ENCODE measurements around the gene ADD2.
"Not testable (repeated sequence)": the region's sequence is repeated elsewhere in the genome, so short reads cannot be mapped to it uniquely, and the experiment has no call there.

ADD2 gene

DNA sequence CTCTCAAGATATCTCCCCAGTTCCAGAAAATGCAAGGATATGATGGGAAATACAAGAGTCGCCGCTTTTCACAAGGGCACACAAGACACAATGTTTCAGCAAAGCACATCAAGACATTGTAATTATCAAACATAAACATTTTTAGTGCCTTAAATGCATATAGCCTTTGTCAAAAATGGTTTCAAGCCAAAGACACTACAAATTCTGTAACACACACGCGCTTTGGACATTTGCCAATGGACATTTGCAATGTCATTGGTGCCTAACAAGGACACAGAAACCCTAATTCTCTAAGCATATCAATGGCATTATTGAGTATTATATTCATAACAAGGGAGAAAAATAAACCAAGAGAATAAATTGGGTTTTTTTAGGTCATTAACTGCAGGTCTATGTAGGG is 16.1 kb downstream of the ADD2 start:
- DNase-seq (ENCODE audit: low read depth in 2 of 2): no peak

DNA sequence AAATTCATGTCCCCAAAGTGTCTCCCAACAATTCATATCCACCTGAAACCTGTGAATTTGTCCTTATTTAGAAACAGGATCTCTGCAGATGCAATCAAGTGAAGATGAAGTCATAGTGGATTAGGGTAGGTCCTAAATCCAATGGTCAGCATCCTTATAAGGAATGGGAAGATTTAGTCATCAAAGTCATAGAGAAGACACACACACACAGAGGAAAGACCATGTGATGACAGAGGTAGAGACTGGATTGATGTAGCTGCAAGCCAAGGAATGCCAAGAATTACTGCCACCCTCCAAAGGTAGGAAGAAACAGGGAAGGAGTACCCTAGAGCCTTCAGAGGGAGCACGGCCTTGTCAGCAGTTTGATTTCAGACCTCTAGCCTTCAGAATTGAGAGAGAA is 17.7 kb downstream of the ADD2 start:
- no peak for DNase-seq (ENCODE audit: low read depth in 2 of 2)

DNA sequence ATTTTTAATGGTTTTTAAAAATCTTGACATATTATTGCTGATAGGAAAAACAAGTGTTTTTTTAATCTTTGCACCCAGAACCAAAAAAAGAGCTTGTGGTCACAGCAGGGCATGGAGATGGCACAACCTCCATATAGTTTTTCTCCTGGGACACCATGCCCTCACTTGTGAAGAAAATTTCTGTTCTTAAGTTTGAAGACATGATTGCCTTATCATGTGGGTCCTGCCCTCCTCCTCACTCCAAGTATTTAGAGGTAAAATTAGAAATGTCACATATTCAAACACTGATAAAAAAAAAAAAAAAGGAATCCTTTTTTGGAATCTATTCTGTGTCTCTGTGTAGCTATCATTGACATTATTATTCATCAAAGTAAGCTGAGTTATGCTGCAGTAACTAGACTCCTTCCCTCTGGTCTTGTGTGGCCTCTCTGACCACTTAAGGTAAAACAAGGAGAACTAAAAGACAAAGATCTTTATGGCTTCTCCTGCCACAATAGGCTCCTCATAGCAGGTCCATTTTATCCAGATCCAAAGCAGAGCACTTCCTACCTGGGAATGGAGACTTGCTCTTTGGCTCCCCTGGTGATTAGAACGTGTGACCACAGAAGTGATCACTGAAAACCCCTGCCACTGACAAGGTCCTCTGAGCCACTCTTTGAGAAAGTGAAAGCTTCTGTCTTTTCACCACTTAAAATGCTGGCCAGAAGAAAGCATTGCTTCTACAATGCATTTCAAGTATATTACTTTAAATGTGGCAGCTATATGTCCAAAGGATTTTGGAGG is 19.8 kb downstream of the ADD2 start:
- no peak for DNase-seq (ENCODE audit: low read depth in 2 of 2)

DNA sequence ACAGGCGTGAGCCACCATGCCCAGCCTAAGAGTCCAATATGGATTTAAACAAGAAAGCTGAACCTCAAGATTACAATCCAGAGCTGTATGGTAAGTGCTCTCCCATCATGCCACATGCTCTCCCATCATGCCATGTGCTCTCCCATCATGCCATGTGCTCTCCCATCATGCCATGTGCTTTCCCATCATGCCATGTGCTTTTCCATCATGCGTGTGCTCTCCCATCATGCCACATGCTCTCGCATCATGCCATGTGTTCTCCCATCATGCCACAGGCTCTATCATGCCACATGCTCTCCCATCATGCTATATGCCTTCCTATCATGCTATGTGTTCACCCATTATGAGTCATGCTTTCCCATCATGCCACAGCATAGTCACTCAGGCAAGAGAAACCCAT is 20.7 kb downstream of the ADD2 start:
- DNase-seq (ENCODE audit: low read depth in 2 of 2): no peak

DNA sequence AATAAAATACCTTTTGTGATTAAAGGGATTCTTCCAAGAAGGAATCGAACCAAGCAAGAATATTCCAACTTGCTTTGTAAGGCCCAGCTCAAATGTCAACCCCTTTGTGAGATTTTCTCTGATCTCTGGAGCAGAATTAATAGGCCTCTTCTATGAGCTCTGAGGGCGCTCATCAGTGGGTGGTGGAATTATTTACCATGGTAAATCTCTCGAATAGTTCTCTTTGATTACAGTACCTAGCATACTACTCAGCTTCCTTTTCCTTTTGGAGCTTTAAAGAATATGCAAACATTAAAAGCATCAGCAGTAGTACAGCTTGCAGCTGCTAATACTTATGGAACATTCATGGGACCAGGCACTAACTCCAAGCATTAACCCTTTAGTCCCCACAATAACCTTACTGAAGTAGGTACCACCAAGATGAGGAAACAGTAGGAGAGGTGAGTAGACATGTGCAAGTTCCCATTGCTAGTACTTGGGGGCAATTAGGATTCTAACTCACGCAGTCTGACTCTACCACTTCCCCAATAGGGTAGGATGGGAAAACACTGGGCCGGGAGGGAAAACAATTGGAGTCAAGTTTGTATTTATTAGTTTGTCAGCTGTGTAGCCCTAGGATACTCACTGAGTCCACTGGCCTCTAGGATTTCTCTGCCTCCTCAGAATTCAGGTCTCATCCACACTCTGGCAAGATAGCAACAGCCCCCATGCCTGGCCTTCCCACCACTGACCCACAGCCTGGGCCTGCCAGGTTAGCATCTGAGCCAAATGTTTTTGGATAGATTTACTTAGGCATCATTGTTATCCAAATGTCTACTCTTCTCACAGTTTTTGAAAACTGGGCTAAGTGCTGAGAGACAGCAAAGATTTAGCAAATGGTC is 21.7 kb downstream of the ADD2 start:
- DNase-seq (ENCODE audit: low read depth in 2 of 2): no peak

DNA sequence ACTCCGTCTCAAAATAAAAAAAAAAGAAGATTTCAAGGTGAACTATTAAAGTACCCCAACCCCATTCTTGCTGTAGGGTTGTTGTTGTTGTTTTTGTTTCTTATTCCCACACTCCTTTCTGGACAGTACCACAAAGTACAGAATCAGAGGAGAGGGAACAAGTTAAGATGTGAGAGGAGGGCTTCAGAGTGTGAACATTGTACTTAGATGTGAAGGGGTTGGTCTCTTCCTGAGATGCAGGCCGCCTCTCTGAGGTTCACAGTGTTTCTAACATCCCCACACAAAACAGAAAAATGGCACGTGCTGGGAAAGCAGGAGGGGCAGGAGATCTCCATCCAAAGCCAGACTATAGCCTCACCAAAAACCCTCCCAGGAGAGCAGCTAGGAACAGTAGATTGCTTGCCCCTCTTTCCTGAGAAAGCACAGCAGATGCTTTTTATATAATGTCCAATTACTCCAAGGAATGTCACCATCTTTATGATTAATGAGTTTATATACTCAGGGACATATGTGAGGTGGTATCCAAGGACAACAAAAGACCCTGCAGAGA is 22.6 kb downstream of the ADD2 start:
- DNase-seq (ENCODE audit: low read depth in 2 of 2): no peak

DNA sequence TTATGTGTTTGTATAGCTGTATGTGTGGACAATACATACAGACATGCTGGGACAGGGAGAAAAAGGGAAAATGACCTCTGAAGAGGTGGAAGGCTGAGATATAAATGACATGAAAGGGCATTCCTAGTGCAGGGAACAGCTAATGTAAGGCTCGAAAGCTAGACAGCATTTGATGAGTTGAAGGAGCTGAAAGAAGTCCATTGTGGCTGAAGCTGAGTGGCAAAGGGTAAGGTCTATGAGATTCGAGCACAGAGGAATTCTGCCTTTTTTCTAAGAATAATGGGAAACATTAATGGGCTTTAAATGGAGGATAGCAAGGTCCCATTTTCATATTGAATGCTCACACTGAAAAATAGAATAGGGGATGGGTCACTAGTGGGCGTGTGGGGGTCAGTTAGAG is 23.6 kb downstream of the ADD2 start:
- no peak for DNase-seq (ENCODE audit: low read depth in 2 of 2)

DNA sequence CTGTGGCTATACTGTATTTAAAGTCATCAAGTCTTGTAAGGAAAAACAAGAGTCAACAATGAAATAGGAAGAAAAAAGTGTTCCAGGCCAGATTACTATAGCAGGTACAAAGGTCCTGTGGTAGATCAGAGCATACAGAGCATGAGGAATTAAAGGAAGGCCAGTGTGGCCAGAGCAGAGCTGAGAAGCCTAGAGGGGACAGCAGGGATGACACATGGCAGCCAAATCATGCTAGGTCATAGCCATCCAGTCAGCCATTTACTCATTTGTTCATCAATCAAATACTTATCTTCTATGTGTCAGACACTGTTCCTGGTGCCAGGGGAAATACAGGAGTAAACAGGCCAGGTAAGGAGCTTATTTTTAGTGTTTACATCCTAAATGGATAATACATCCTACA is 24.3 kb downstream of the ADD2 start:
- DNase-seq (ENCODE audit: low read depth in 2 of 2): no peak

DNA sequence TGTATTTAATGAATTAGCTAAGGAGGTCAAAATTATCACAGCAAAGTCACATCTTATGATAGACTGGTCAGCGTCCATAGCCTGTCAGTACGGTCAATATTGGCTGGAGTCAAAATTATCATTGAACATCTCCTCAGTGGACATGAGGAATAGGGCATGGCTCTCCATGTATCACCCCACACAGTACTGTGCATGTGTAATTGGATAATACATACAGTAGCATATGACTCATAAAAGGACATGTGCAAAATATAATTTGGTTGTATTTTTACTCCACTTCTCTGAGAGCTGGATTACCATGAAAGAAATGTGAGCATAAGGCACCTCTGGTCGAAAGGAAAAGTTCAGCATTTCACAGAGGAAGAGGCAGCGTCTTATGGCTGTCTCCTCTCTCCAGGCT is 24.9 kb downstream of the ADD2 start:
- DNase-seq (ENCODE audit: low read depth in 2 of 2): no peak

DNA sequence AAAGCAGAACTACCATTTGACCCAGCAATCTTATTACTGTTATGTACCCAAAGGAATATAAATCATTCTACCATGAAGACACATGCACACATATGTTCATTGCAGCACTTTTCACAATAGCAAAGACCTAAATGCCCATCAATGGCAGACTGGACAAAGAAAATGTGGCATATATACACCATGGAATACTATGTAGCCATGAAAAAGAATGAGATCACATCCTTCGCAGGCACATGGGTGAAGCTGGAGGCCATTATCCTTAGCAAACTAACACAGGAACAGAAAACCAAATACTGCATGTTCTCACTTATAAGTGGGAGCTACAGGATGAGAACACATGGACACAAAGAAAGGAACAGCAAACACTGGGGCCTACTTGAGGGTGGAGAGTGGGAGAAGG is 28.5 kb downstream of the ADD2 start:
- not testable (repeated sequence) for DNase-seq (ENCODE audit: low read depth in 2 of 2)

DNA sequence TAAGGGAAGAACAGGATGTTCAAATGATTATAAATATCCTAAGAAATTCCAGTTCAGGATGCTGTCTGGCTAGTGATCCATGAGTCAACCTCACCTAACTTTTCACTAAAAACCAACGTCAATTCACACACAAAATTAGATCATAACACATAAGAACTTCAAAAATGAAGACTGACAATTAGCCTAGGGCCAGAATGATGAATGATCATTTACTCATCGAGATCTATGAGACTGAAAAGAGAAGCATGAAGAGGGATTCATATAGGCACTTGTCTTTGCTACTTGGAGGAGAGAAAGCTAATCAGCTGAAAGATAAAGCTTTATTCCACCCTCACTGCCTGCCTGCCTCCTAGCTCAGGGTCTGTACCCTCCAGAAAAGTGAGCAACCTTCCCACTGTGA is 29.8 kb downstream of the ADD2 start:
- no peak for DNase-seq (ENCODE audit: low read depth in 2 of 2)

DNA sequence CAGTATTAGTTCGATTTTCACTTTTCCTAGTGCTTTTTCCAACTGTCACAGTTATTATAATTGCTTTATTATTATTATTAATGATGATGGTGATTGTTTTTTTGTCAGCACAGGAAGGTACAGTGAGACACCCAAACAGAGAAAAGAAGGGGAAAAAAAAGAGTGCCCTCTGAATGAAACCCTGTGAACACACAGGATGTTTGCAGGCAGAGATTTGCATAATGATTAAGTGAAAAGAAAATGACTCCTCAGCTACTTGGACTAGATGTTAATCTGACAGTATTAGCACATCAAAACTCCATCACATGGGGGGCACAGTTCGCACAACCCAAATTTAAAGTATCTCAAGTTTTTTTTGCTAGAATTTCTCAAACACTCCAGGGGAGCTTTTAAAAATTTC is 32.9 kb downstream of the ADD2 start:
- no peak for DNase-seq (ENCODE audit: low read depth in 2 of 2)

DNA sequence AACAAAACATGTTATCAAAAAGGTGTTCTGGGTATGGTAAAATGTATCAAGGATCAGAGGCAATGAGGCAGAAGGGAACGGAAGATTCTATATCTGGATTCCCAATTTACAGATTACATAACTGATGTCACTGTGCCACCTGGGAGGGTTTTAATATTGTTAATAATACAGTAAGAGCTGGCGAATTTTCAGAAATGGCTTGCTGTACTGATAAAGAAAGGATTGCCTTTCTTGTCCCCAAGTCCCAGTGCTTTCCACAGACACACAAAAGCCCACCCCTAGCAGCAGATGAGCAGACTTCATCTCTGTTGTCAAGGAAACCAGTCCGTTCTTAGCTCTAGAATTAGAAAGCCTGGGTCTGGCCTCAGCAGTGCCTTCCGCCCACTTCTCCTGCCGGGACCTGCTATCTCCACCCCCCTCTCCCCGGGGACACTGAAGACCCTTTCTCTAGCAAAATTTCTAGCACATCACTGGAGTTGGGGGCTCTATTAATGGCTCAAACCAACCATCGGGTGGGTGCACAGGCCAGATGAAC is 34.3 kb downstream of the ADD2 start:
- no peak for DNase-seq (ENCODE audit: low read depth in 2 of 2)

DNA sequence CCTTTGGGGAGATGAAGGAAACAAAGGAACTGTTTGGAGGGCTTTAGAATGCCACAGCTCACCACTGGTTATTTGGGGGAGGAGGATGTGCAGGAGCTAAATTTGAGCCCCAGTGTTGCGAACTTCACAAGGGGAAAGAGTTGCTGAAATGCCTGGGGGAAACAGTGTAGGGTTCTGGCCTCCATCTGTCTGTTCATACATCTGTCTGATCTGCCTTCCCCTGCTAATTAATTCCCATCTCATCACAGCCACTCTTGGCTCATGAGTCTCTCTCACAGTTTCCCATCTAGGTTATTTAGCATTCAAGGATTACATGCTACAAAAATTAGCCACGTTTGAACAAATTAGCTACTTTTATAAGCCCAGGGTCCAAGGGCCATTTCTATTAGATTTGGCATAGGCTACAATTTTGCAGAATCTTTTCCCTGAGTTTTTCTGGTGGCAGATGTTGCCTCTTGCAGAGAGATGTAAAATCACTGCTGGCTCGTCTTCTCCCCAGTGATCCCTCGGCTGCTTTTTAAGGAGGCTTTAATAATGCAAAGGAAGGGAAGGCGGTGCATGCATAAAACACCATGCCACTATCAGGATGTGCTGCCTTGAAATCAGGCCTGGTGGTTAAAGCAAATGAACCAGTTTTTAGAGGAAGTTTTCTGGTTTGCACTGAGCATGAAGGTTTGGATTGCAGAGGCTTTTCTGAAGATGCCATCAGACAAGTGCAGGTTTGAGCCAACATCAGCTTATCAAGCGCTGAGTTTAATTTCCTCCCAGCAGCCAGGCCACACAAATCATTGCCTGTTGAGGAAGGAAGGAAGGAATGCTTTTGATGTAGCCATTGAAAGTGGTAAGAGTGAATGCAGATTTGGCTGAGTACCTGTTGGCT is 35.0 kb downstream of the ADD2 start:
- DNase-seq (ENCODE audit: low read depth in 2 of 2): no peak

DNA sequence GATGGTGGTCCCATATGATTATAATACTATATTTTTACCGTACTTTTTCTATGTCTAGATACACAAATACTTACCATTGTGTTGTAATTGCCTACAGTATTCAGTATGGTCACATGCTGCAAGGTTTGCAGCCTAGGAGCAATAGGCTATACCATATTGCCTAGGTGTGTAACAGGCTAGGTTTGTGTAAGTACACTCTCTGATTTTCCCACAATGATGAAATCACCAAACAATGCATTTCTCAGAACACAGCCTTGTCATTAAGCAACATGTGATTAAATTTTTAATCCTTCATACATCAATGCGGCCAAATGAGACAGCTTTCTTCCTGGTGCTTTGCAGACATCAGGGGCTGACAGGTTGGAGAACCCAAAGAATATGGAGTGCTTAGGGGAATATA is 37.3 kb downstream of the ADD2 start:
- no peak for DNase-seq (ENCODE audit: low read depth in 2 of 2)

DNA sequence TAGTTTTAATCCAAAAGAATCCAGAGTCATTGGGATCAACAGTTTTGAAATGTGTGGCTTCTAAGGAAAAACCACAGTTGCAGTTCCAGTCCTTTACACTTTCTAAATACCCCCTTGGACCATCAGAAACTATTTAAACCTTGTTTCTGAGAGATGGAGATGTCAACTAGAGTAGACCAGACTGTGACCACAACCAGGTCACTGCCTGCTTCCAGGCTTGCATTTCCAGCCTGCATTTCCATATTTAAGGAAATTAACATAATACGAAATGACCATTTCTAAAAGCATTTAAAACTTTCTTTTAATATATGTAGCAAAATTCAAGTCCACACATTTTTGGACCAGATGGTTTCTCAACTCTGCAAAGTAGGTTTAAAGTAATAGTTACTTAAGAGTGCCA is 38.4 kb downstream of the ADD2 start:
- no peak for DNase-seq (ENCODE audit: low read depth in 2 of 2)

DNA sequence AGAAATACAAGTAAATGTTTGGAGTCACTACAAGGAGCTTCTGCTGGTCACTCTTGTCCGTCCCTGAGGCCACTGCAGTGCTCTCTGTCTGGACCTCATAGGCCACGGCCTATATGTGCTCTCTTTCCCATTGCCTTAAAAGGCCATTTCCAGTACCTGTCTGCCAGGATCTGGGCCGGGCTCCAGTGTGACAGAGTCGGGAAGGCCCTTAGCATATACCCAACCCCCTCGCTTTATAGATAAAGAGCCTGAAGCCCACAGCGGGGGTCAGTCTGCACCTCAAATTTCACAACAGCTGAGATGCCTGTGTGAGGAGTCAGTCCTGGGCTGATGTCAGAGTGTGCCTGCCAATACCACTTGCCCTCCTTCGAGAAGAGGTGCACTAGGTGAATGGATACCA is 39.9 kb downstream of the ADD2 start:
- no peak for DNase-seq (ENCODE audit: low read depth in 2 of 2)

DNA sequence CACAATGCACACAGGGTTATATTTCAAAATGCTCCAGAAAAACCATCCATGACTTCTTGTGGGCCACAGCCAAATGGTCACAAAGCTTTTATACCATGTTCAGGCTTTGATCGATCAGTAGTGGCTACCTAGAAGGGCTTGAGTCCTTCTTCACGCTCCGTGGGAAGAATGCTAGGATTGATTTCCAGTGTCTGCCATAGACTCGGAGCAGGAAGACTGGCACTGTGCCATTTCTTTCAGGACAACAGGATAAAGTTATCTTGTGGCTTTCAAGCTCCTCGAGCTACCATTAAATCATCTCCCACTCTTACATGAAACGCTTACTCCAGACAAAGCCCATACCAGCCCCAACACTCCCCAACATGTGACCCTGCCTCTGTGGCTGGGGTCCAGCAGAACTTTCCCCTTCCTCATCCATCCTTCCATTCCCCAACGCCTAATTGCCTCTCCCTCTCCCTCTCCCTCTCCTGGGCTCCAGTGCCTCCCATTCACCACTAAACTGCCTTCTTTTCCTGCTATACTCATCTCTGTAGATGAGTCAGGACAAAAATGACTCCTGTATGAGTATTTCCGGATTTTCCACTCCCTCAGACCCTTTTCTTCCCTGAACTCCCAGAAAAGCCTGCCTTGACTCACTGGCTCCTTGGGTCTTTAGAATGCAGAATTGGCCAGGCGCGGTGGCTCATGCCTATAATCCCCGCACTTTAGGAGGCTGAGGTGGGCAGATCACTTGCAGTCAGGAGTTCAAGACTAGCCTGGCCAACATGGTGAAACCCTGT is 40.9 kb downstream of the ADD2 start:
- DNase-seq (ENCODE audit: low read depth in 2 of 2): no peak

DNA sequence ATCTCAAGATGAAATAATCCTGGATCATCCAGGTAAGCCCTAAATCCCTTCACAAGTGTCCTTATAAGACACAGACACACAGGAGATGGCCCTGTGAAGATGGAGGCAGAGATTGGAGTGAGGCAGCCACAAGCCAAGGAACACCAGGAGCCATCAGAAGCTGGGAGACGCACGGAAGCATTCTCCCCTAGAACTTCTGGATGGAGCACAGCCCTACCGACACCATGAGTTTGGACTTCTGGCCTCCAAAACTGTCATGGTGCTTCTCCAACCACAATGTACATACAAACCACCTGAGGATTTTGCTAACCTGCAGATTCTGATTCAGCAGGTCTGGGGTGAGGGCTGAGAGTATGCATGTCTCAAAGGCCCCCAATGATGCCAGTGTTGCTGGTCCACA is 42.5 kb downstream of the ADD2 start:
- DNase-seq (ENCODE audit: low read depth in 2 of 2): no peak

DNA sequence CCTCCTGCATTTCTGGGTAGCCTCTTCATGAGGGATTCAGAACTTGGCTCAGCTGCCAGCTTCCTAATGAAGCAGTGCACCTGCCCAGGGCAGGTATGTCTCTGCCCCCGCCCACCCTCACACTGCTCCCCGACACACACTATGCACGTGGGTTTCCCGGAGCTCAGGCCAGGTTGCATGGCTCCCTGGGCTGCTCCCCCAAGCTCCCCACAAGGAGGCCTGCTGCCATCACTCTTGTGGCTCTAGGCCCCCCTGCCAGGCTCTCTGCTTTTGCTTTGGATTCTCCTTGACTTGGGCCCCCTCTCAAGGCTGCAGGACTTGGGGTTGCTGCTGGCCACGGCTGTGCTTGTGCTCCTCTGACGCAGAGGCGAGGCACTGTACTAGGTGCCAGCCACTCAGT is 43.6 kb downstream of the ADD2 start:
- DNase-seq (ENCODE audit: low read depth in 2 of 2): no peak
